Ascending aorta (tissue), 2 donors: ENCODE data around the gene TBC1D8. TPM values are rescaled to one million over a fixed set of nuclear protein-coding genes. Genes with fewer than 3 reads are reported as not detected.

Experiments used
- DNase-seq, 2 donors: peaks; one replicate each; pipeline ENCODE4 v3.0.0-alpha.2; 2019; ENCODE audit warnings: low spot score in 2 of 2
- H3K27ac ChIP-seq, 2 donors: fragments of 200-600 bp; sonication (generic); one replicate each; pipeline ENCODE4 v1.5.1; 2016 to 2017; ENCODE audit warnings: mild to moderate bottlenecking in 1 of 2
- H3K27me3 ChIP-seq: fragments of 200-600 bp; sonication (generic); one replicate; pipeline ENCODE4 v1.5.1; 2017
- H3K36me3 ChIP-seq, 2 donors: fragments of 200-600 bp; sonication (generic); one replicate each; pipeline ENCODE4 v1.5.1; 2016
- H3K4me1 ChIP-seq, 2 donors: fragments of 200-600 bp; sonication (generic); one replicate each; pipeline ENCODE4 v1.5.1; 2016 to 2017; ENCODE audit warnings: mild to moderate bottlenecking in 1 of 2
- H3K4me3 ChIP-seq, 2 donors: fragments of 200-600 bp; sonication (generic); one replicate each; pipeline ENCODE4 v1.5.1; 2016 to 2017; ENCODE audit warnings: mild to moderate bottlenecking in 1 of 2
- H3K9me3 ChIP-seq, 2 donors: fragments of 200-600 bp; sonication (generic); one replicate each; pipeline ENCODE4 v1.5.1; 2016
- CTCF ChIP-seq, 3 experiments: fragments of 200-600 bp in 2 of 3; fragments of 450-650 bp in 1 of 3; sonication (generic) in 2 of 3; IDR thresholded peaks; one replicate each; pipeline ENCODE4 v1.5.1; 2016 to 2019; ENCODE audit warnings: antibody characterized with exemption in 3 of 3, mild to moderate bottlenecking in 1 of 3, moderate library complexity in 1 of 3
- intact Hi-C: fragments of 100-400 bp; cut with DNase I; formaldehyde crosslinking; loops from one replicate; pipeline ENCODE4 v1.15.1; 2023
- total RNA-seq: library from RNA; depleted of rRNA; stranded (reverse); fragments of >200 nt; gene quantifications from one replicate; pipeline ENCODE4 v1.1.0, GENCODE V29; 2016

The TBC1D8 gene
- total RNA-seq, 1 donor from 2014 or later: 17.8 TPM

- intact Hi-C loops: loop anchor here (5.0 kb wide), 4 partner anchors 54 to 224 kb away; no protein-coding TSS in a partner anchor
Observed at GRCh38 chr2:100976061-100976460, 175.1 kb downstream of the TBC1D8 start.

GRCh38 chr2:100975521-100975785, 175.7 kb downstream of the TBC1D8 start:
- intact Hi-C loops: loop anchor here (5.0 kb wide), 4 partner anchors 53 to 223 kb away; no protein-coding TSS in a partner anchor
- DNase-seq: no peak

More at GRCh38 chr2:100976061-100976460, 175.1 kb downstream of the TBC1D8 start:
- Histone ChIP-seq H3K27me3 (no peaks in the 10 kb centered on the region), H3K9me3 (no peaks in the 10 kb centered on the region), H3K27ac (no peak overlapping the region), H3K4me3 (no peak overlapping the region), H3K36me3 (peaks cover 14 to 44% of the 10 kb centered on the region in 2 donors), H3K4me1 (peaks cover 0 to 11% of the 10 kb centered on the region in 2 donors)
- DNase-seq: no peak
- no peak for TF ChIP-seq CTCF (IDR thresholded peaks at IDR 0.05)

GRCh38 chr2:100974712-100975520, 176.3 kb downstream of the TBC1D8 start:
- H3K4me1 ChIP-seq: peaks cover 0 to 11% of the 10 kb centered on the region in 2 donors
- peaks cover 14 to 45% of the 10 kb centered on the region in 2 donors for H3K36me3 ChIP-seq
- H3K27ac ChIP-seq: no peak overlapping the region
- intact Hi-C loops: loop anchor here (5.0 kb wide), 4 partner anchors 53 to 223 kb away; no protein-coding TSS in a partner anchor
- no peaks in the 10 kb centered on the region for H3K27me3 ChIP-seq
- no peak for DNase-seq
- H3K9me3 ChIP-seq: no peaks in the 10 kb centered on the region
- no peak overlapping the region for H3K4me3 ChIP-seq
- no peak for TF ChIP-seq CTCF (IDR thresholded peaks at IDR 0.05)

More at GRCh38 chr2:100975521-100975785, 175.7 kb downstream of the TBC1D8 start:
- Histone ChIP-seq H3K27ac (no peak overlapping the region), H3K4me3 (no peak overlapping the region), H3K9me3 (no peaks in the 10 kb centered on the region), H3K36me3 (peaks cover 14 to 50% of the 10 kb centered on the region in 2 donors), H3K4me1 (peaks cover 0 to 11% of the 10 kb centered on the region in 2 donors), H3K27me3 (no peaks in the 10 kb centered on the region)
- TF ChIP-seq CTCF (IDR thresholded peaks at IDR 0.05): no peak

- H3K27ac ChIP-seq: no peak overlapping the region
- no peaks in the 10 kb centered on the region for H3K27me3 ChIP-seq
- no peak for DNase-seq
- intact Hi-C loops: no loop called here
- TF ChIP-seq CTCF (IDR thresholded peaks at IDR 0.05): no peak
- no peaks in the 10 kb centered on the region for H3K9me3 ChIP-seq
- H3K4me1 ChIP-seq: no peaks in the 10 kb centered on the region
- peaks cover 23 to 56% of the 10 kb centered on the region in 2 donors for H3K36me3 ChIP-seq
- no peak overlapping the region for H3K4me3 ChIP-seq
Observed at GRCh38 chr2:100972452-100972851, 178.7 kb downstream of the TBC1D8 start.

- DNase-seq: no peak
- H3K4me3 ChIP-seq: no peak overlapping the region
- no peak for TF ChIP-seq CTCF (IDR thresholded peaks at IDR 0.05)
- H3K27me3 ChIP-seq: no peaks in the 10 kb centered on the region
- intact Hi-C loops: no loop called here
- no peaks in the 10 kb centered on the region for H3K4me1 ChIP-seq
- peaks cover 23 to 53% of the 10 kb centered on the region in 2 donors for H3K36me3 ChIP-seq
- no peaks in the 10 kb centered on the region for H3K9me3 ChIP-seq
- H3K27ac ChIP-seq: no peak overlapping the region
Observed at GRCh38 chr2:100971221-100971620, 180.0 kb downstream of the TBC1D8 start.
